NCI-H226 (cell line): ENCODE results near the gene FAM78B.
A peak's percentile ranks its signal among the peaks of the same experiment; 100 is the strongest.

ENCODE experiments used
- DNase-seq: peaks from one replicate; pipeline ENCODE4 v3.0.0-alpha.2; 2015

FAM78B gene, protein sequence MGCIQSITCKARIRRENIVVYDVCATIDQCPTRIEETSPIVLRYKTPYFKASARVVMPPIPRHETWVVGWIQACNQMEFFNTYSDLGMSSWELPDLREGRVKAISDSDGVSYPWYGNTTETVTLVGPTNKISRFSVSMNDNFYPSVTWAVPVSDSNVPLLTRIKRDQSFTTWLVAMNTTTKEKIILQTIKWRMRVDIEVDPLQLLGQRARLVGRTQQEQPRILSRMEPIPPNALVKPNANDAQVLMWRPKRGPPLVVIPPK

DNA sequence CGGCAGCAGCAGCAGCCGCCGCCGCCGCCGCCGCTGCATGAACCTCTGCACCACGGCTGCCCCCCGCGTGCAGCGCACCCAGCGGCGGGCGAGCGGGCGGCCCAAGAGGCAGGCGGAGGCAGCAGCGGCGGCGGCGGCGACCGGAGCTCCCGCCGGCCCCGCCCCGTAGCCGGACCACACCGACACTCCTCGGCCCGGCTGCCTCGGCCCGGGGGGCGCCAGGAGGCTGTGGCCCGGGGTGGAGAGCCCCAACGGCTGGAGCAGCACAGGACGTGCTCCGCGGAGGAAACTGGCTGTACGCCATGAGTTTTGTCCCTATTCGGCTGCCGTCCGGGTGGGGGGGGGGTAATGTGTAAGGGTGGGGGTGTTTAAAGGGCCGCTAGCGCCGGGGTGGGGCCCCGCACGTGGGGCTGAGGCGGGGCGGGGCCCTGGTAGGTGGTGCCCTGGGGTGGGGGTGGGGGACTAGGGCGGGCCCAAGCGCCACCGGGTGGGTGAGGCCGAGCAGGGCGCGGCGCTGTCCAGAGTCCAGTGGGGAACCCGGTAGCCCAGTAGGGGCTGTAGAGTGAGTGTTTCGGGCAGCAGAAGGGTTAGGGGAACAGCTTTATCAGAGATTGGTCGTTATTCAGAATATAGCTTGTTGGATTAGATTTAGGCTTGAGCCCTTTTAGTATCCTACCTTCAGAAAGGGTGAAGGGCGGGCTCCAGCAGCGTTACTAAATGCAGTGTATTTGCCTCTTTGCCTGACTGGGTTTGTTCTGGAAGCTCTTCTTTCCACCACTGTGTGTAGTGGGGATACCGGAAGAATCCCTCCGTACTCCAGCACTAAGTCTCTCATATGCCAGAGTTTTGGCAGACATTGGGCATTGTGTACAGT lies at the start of gene FAM78B:
Gene FAM78B, minus strand, starts transcription at position 304 of the 874 bp plus-strand sequence. CDS start 753 bp downstream, outside the sequence.
- peak; percentile 58 for DNase-seq

DNA sequence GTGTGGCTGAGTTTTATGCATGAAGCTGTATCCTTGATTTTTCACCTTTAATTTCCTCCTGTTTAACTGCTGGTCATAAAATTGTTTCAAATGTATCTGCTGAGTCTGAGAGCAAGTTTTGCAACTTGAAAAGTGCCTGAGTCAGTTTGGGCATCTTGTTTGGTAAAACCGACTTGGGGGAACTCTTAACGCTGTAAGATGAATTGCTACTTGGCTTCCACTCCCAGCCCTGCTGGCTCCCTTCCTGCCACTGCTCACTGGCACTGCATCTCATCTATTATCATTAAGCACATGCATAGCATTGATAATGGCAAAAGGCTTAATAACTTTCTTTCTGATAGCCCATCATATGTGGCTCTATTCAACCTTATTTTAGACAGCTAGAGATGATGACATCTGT lies 35.7 kb upstream of the FAM78B start:
- no peak for DNase-seq

DNA sequence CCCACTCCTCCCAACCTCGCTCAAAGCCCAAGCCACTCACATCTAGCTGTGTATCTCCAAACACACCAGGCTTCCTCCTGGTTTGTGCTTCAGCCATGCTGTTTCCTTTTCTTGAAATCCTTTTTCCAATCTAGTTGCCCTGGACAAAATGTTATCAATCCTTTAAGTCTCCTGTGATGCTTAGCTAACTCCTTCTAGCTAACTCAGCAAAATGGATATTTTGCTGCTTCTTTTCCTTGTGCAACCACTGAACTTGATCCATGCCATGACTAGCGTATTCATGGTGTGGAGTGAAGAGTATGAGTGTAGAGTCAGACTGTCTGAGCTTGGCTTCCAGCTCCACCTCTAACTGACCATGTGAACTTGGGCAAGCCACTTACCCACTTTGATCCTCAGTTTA lies 33.9 kb upstream of the FAM78B start:
- no peak for DNase-seq

DNA sequence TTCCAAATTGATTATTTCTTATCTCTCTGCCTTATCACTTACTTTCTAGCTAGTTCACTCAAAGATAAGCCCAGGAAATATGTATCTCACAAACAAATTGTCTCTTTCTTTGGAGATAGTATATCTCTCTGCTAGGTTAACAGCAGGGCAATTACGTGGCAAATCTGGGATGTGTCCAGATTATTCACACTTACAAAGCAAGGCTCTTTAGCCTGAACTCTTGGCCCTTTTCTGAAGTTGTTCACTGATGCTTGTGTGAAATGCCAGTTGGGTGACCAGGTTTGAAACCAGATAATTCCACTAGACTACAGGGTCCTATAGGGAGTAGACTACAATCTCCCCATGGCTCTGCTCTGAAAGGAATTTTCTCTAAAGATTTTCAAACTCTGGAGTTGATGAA lies 30.8 kb upstream of the FAM78B start:
- peak; percentile 94 for DNase-seq

DNA sequence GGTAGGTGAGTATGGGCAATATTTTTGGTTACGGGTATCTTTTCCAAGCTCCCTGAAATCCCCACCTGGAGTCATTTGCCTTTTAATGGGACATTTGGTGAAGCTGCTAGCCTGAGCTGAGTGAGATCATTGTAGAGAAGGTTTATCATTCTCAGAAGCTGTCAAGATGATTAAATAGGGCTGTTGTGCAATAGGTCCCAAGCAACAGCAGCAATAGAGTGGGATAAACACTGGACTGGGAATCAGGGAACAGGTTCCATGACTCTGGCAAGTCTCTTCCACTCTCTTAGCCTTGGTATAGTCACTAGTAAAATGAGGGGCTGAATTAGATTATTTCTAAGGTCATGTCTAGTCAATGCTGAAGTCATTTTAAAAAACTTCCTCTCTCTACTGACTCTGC lies 30.3 kb upstream of the FAM78B start:
- peak; percentile 91 for DNase-seq

DNA sequence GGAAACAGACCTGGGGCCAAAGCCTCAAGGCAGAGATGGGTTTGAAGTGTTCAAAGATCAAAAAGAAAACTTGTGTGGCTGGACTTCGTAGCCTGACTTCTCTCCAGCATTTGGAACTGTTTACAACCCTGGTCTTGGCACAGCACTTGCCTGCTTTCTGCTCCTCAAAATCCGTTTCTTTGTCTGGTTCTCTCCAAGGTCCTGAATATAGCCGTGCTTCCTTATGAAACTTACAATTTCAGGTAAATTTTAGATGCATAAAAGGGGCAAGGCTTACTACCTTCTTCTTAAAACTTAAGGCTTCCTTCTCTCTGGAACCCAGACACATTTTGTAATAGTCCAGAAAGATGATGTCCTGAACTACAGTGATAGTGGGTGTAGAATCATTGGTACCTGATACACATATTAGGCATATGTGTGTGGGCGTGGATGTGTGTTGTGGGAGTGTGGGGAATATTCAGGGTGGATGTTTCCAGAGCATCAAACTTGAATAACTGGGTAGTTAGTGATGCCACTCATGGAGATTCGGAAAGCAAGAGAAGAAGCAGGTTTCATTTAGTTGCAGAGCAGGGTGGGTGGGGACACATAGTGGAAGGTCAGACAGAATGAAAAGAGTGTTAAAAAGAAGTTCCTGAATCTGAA lies 26.4 kb upstream of the FAM78B start:
- DNase-seq: peak; percentile 16

DNA sequence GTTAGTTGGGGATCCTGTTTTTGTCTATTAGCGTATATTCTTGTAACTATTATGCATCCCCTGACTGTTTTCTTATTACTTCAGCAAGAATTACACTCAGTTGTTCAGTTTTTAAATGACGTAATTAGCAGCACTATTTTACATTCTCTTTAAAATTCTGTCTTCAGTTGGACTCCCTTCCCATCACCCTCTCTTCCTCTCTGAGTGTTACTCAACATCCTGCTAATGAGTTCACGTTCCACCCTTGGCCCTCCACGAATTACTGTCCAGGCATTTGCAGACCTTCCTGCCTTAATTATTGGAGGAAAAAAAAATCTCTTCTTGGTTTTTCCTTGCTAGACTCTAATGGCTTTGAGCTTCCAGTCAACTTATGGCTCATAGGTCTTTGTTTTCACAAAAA lies 23.6 kb upstream of the FAM78B start:
- no peak for DNase-seq

DNA sequence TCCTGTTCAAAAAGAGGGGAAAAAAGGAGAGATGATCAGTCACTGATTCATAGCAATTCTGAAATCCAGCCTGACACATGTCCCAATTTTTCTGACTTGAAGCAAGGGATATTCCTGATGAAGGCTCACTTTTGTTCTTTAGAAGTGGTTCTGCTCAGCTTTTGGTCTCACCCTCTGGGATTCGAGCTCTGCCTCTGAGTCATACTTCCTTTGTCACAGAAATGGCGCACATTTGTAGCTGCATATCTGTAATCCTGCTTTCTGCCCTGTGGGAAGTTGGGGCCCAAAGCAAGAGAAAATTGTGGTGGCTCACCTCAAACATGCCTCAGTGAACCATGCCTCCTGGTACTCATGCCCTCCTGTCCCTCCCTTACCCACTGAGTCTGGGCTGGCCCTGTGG lies 22.3 kb upstream of the FAM78B start:
- no peak for DNase-seq

DNA sequence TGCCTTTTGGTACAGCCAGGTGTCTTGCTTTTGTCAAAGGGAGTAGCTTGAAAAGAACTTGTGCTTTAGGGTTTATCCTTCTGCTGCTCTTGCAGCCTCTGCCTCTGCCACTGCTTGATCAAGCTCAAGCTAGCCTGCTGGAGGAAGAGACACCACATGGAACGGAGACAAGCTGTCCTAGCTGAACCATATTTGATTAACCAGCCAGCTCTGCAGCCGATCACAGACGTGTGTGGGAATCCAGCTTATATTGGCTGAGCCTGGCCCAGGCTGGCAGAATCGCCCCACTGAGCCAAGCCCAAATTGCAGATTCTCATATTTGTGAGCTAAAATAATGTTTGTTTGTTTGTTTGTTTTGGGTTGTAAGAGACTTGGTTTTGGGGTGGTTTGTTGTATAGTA lies 18.7 kb upstream of the FAM78B start:
- DNase-seq: no peak

DNA sequence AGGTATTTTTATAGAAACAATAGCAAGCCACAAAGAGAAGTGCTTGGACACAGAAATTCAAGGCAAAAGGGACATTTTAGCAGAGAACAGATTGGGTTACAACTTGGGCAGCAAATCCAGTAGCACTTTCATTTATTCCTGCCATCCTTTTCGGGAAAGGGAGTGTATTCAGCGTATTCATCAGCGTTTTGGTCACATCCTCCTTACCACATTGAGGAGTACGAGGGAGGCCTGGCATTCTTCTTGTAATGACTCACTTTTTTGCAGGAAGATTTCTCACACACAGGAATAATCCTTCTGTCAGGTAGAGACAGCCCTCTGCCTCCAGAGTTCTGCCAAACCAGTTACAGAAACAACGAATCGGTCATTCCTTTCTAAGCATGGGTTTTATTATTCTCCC lies 18.1 kb upstream of the FAM78B start:
- peak; percentile 93 for DNase-seq

DNA sequence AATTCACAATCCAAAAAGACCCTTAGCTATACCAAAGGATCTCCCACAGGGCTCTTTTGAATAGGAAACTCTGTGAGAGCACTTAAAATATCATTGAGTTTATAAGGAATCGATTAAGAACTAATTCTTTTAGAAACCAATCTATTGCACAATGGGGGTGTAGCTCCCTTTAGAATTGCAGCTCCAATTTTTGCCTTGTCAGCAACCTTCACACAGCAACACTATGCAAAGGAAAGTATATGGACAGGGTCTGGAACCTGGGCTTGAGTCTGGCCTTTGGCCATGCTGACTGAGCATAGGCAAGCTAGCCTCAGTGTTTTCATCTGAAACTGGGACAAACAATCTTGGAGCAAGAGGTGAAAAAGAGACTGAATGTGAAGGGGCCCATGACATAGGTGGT lies 17.2 kb upstream of the FAM78B start:
- DNase-seq: no peak

DNA sequence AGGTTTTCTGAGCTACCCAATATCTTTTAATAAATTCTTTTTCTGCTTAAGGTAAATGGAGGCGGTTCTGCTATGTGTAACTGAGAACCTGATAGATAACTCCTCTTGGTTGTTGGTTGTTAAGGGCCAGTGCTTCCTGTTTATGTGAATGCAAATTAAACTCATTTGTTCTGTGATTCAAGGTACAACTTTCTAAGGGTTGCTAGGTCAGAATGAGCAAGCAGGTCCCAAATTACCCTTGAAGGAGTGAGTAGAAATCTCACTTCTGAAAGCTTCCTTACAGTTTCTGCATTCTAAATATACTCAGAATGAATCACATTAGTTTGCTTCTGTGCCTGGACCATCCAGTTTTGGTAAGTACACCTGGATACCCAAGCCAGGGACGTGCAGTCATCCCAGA lies 15.5 kb upstream of the FAM78B start:
- no peak for DNase-seq

DNA sequence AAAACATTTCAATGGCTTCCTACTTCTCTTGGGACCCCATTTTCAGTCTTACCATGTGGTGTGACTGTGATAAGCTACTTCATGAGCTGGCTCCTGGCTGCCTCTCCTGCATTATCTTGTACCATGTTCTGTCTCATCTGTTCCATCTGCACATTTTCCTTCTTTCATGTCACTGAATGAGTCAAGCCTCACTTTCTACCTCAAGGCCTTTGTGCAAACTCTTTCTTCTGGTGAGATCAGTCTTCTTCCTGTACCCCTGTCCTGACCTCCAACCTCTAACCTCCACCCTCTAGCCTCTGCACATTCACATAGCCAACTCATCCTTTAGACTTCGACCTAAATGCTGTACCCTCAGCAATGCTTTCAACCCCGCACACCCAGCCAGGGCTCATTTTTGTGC lies 9.6 kb upstream of the FAM78B start:
- DNase-seq: no peak

DNA sequence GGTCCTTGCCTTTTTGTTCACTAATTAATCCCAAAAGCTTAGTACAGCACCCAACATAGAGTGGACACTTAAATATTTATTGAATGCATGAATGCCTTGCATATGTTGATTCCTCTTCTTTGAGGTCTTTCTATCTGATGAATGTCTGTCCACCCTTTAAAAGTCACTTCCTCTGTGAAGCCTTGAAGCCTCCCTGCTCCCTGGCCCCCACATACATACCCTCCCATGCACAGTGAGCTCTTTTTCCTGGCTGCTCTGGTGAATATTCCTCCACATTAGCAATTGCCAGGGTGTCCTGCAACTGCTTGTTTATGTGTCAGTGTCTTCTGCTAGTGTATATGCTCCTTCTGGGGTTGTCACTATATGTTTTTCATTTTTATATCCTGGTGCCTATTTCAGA lies 8.2 kb upstream of the FAM78B start:
- no peak for DNase-seq

DNA sequence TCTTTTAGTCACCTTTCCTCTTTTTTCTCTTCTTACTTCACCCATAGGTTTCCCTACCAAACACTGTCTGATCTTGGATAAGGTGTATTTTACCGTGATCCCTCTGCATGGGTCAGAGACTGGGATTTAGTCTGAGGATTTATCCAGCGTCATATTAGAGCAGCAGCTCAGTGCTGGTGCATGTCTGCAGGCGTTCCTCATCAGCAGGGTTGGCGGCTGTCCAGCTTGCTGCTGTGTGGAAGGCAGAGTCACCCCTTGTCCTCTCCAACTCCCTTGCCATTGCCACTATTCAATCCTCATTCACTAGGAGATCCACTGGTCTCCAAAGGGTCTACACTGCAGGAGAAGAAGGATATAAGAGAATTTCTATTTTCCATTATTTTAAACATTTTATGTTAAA lies 7.3 kb upstream of the FAM78B start:
- DNase-seq: no peak

DNA sequence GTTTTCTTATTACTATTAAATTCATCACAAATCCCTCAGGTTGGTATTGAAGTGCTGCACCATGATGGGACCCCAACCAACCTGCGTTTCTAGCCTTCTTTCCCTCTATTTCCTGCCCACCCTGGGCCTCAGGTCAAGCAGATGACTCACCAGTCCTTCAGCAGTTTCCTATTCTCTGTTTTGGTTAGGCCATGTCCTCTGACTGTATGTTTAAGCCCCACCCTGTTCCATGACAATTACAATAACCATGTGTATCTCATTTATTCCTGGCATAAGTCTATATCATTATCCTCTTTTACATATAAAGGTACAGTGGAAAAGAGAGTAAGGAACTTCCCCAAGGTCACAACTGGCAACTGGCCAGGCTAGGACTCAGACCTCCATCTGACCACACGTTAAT lies 5.3 kb upstream of the FAM78B start:
- no peak for DNase-seq

DNA sequence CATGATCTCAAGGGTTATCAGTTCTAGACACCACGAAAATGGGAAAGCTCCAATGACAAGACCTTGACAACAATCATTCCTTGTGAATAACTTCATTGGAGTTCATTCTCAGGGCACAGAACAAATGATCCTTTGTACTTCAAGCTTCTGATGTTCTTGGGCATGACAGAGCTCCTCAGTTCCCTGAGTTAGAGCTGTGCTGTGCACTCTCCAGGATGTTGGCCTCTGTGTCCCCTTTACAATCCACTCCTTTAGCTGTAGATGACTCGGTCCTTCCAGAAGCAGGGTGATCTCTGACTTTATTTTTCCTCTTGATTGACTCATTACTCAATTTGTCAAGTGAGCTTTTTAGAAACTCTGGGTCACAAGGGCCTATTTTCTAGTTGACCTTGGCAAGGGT lies 3.9 kb upstream of the FAM78B start:
- no peak for DNase-seq

DNA sequence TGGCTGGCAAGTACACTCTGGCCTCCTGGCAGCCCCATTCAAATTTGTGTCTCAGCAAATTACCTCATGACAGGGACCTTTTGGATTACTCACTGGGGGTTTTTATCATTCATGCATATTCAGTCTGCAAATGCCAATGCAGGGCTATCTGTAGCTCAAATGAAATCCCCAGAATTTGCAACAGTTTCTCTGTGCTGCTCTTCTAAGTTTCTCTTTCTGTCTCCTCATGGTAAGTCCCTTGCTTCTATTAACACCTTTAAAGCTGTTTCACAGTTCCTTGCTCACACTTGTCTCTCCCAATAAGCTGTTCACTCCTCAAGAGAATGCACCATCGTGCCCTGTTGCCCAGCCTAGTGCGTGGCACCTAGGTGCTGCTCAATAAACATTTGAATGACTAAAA lies 3.3 kb upstream of the FAM78B start:
- no peak for DNase-seq

DNA sequence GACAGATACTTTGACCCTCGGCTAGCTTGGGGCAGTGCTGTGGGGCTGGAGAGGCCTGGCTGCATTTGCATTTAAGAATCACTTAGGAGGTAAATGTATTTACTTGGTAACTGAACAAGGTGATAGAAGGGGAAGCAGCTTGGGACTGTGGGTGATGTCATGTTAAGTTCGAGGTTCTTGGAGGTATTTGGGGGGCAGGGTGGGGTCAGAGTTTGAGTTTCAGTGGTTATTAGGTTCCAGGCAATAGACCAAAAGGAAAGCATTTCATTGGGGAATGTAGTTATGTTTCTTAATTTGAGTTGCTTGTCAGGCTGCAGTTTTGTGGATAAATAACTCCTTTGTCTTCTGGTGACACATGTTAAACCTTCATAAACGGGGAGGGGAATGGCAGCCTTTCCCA lies 2.4 kb upstream of the FAM78B start:
- DNase-seq: no peak

DNA sequence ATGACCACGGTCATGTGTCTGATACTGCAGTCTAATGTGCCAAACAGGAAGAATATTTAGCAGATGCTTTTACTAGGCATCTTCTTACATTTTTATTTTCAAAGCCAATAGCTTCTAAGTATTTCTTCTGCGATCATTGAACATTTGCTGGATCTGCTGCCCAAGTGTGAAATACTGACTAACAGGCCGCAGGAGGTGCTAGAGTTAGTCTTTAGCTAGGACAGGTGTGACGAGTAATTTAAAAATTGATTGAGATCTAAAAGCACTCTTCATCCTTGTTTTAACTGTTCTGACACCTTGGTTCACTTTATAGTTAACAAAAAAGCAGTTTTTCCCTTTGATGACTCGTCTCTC lies 748 bp upstream of the FAM78B start:
- no peak for DNase-seq

DNA sequence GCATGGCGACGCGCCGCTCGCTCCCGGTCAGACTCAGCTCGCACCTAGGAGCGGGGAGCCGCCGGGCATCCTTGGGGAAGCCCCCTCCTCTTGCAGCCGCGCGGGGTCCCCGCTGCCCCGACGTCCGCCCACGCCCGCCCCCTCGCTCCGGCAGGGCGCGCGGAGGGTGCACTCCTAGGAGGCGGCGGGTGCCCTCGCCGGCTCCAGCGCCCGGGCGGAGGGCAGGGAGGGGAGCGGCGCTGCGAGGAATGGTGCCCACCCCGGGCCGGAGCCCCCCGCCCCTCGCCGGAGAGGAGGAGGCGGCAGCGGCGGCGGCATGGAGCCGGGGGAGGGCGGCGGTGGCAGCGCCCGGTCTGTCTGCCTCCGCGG lies 488 bp downstream of the FAM78B start:
- DNase-seq: no peak

DNA sequence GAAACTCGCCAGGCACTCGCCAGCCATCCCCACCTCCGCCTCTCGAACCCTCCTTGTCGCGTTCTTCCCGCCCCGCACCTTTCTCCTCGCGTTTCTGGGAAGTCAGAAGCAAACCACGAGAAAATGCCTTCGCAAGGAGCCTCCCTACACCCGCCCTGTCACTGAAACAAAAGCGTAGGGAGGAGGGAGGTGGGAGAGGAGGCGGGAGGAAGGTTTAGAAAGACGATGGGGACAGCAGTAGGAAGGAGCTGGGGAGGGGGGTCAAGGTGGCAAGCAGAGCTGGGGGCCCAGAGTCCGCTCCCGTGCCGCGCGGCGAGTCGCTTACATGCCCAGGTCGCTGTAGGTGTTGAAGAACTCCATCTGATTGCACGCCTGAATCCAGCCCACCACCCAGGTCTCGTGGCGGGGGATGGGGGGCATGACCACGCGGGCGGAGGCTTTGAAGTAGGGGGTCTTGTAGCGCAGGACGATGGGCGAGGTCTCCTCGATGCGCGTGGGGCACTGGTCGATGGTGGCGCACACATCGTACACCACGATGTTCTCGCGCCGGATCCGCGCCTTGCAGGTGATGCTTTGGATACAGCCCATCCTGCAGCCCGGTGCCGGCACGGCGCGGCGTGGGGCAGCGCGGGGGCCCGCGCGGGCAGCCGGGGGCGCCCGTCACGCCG lies 1.0 kb downstream of the FAM78B start:
- DNase-seq: no peak

DNA sequence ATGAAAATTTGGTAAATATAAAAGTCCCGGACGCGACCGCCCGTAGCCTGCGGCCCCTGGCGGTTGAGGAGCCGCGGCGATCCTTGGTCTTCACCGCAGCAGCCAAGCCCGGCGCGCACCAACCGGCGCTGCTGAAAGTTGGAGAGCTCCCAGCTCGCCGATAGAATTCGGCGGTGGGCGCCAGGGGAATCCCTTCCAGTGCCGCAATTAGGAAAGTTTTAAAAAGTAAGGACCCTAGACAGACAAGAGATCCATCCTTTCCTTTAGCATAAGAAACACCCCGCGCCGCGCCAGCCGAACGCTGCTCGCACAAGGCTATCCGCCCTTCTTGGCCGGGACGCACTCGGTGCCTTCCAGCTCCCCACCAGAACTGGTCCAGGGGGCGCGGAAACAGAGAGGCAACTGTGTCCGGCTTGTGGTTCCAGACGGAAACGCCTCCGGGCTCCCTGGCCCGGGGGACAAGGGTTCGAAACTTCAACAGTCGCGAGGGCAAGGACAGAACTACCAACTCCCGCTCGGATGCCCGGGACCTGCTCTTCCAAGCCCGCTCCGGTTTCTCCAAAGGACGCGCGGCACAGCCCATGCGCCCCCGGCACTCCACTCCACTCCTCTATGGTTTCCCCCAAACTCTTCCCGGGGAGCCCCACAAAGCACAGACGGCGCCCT lies 1.7 kb downstream of the FAM78B start:
- DNase-seq: peak; percentile 29
